Stimulated activated CD4-positive, alpha-beta T cell treated with anti-CD3 and anti-CD28 coated beads, Interleukin-1b, Interleukin-23, amount 100 ng/mL, for 48 hours (primary cell): ENCODE results near the gene AXIN2.

Experiments used
- DNase-seq: peaks from one replicate; pipeline ENCODE4 v3.0.0-alpha.2; 2020

Gene AXIN2

DNA sequence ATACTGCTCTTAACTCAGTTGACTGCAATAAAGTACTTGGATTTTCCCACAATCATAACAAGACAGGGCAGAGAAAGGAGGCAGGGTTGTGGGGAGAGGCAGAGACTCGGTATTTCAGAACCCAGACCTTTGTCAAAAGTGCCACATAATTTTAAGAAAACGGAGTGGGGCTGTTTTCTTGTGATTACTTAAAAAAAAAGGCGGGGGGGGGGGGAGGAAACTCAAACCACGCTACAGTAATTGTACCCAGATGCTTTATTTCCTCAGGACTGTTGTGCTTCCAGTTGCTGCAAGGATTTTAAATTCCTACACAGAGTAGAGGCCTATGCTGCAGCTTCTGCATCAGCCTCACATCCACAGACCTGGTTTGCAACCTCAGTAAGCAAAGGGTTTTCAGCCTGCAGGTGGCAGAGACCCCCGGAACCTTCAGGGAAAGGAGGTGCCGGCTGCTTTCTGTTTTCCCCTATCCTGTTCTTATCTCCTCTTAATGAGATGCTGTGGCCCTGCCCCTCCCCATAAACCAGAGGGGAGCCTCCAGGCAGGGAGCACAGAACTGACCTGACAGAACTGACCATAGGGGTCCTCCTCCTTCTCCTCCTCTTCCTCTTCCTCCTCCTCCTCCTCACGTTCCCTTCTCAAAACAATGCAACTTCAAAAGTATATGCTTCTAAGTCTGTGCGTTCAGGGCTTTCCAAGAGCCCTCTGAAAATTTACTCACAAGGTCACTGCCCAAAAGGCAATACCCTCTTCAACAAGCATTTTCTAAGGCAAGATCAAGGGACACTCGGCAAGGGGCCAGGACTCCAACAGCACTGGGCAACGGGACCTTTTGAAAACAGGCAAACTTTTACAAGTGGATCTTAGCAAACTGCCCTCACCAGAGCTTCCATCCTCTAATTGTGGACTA is 7.5 kb downstream of the AXIN2 start:
- DNase-seq: peak; percentile 35

DNA sequence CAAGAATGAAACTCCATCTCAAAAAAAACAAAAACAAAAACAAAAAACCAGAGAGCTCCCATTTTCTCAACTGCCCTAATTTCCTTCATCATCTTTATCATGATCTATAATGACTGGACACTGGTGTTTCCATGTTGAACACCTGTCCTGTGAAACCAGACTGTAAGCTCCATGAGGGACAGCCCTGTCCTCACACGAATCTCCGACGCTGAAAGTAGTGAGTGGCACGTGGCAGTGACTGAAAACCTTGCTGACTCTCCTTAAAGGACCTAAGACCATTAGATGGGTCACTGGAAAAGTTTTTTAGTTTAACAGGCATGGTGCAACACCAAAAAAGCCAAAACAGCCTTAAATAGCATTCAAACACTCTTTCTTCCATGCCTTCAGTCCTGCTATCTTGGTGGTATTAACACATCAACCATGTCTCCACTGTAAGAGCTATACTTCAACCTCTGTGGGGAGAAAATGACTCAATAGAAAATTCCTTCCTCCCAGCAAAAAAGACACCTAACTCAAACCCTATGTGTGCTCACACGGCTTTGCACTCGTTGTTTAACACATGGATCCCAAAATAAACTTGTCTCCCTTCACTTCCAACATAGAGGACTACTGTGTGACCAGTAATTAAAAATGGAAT is 8.3 kb downstream of the AXIN2 start:
- DNase-seq: no peak

DNA sequence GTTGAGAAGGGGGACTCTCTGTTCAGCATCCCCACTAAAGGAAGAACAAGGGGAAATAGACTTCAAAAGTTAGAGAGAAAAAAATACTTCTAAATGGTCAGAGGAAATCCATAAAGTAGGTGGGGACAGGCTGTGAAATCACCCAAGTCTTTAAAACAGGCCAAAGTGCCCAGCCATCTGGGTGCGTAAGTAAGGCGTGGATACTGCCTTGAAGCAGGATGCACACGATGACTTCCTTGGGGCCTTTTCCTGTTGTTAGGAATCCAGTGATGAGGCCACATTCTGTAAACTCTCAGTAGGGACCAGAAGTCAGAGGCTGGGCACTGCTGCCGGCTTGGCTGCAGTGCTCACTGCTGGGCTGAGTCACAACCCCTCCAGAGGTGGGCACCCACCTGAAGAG is 9.2 kb downstream of the AXIN2 start:
- no peak for DNase-seq

DNA sequence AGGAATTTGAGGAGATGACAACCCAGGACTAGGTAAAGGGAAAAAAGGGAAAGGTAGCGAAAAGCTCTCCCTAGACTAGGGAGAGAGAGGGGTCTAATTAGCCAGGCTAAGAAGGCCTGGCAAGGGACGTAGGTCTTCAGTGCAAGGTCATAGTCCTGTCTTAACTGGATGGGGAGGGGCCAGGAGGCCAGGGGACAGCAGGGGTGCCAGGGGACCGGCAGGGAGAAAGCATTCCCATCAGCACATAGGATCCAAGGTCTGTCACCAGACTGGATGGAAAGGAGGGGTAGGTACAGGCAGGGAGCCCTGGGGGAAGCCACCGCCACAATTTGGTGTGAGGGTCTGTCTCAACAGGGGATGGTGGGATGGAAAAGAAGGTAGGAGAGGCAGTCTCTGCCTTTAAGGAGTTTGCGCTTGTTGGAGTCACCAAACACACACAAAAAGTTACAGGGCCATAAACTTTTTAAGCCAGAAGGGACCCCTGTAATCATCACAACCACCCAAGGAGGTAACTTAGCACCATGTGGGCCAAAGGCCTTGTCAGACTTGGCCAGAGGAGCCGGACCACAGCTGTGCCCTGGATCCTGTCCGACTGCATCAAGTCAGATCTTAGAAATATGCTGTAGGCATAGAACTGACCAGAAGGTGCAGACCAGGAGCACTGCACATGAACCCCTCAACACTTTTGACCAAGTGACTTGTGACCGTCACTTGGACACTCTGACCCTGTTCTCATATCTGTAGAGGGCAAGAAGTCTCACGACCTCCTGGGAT is 10.0 kb downstream of the AXIN2 start:
- no peak for DNase-seq

DNA sequence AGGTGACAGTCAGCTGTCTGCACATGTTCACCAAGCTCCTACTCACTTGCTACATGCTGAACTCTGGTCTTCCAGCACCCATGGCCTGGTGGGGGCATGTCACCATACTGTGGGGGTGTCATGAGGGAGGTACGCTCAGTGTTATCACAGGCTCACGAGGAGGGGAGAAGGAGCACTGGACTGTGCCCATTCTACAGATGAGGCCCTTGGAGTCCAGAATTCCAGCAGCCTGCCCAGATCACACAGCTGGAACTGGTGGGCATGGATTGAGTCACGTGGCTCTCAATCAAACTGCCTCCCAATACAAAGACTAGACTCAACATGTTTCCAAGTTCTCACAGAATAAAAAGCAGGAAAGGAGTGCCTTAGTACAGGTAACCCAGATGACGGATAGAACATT is 10.7 kb downstream of the AXIN2 start:
- DNase-seq: no peak

DNA sequence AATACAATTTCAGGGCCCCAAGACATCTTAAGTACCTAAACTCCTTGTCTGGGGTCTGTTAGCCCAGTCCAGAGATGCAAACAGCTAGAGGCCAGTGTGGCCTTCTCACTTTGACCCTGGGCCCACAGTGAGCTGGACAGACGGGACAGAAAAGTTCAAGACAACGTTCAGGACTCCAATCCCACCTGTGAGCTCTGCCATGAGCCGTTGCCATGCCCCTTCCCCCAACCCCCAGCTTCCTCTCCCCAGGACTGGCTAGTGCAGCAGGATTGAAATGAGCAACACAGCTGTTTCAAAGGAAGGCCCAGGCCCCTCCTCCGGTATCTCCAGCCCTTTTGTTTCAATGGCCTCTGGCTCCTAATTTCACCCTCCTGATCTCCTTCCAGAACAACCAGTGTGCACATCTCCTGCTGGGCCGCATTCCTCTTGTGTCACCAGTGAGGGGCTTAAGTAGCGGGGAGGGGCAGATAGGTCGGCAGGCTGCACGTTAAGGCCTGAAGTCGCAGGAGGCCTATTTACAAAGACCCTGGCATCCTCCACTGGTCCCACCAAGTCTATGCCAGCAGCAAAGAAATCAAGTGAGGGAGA is 11.3 kb downstream of the AXIN2 start:
- DNase-seq: no peak

DNA sequence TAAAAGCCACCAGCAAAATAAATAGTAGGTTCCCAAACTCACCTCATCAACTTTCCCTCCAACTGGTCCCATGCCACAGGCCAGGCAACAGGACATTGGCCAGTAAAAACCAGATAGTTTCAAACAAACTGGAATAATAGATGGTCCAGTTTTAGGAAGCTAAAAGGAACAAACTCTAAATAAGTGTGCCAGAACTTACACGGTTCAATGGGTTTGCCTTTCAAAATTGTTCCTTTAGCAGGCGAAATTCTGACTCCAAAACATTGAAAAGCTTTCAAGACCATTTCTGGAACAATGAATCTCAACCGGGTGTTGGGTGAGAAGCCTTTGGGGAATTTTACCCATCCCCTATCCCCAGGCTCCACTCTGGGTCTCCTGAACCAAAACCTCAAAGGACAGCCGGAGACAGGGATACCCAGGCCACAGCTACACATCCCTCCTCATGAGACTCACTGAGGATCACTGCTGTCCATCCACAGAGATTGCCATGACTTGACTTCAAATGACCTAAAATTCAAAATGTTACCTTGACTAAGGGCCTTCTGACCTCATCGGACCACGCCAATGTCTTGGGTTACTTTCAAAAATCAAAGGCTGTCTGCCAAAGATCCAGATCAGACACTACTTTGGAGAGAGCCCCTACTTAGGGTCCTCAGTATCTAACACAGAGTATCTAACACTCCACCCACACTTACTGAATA is 13.0 kb downstream of the AXIN2 start:
- no peak for DNase-seq

DNA sequence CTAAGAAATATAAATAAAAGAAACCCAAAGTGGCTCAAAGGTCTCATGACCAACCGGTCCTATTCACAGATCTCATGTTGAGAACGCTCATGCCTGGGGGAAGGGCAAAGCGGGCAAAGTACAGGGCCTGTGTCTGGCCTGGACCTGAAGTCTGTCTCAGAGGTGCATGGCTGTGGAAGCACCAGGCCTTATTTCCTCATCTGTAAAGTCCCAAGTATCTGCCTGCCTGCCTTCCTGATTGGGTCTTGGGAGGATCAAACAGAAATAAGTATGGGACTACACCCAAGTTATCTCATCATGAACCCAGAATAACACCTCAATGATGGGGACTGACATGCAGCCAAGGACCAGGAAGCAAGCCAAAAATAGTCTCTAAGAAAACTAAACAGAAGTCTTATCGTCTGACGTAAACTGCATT is 14.2 kb downstream of the AXIN2 start:
- DNase-seq: no peak

DNA sequence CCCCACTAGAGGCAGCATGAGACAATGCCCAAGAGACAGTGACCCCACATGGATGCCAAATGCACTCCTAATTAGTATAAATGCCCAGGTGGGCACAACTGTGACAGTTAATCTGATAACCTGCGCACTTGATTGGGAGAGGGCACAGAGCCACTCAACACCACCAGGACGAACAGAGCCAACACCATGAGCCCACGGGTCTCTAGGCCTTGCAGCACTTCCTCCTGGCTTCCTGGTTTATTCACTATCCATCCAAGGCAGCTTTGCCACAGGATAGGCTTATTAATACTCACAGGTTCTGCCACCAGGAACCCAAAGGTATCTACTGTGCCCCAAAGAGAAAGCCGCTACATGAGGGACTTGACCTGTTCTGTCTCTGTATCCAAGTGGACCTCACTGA is 14.9 kb downstream of the AXIN2 start:
- no peak for DNase-seq

DNA sequence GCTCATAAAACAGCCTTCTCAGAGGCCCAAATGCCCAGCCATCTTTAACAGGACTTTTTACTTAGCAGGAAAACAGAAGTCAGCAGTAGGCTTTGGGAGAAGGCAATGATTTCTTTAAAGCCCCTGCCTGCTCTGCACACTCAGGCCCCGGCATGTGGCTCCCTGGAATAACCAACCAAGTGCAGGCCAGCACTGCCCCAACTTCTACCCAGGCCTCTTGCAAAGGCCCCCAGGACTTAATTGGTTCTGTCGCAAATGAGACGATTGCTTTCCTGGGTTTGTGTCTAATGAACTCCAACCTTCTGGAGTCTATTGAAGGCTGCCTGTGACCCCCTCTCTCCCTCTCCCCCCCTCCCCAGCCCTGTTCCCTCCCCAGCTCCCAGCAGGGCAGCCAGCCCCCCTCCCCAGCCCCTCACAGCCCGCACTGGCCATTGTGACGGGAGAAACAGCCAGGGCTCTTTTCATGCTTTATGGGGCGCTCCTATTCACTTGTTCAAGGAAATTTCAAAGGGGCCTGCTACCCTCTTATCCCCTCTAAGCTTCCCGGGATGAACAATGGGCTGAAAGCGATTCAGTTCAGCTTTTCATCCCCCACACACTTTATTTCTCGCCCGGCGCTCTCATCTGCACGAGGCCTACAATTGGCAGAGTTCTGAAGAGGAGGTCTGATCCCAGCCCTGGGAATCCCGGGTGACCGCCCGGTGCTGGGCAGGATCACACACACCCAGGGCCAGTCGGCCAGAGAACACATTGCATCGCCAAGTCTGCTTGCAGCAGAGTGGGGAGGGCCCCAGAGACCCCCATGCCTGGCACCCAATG is 15.5 kb downstream of the AXIN2 start:
- no peak for DNase-seq

DNA sequence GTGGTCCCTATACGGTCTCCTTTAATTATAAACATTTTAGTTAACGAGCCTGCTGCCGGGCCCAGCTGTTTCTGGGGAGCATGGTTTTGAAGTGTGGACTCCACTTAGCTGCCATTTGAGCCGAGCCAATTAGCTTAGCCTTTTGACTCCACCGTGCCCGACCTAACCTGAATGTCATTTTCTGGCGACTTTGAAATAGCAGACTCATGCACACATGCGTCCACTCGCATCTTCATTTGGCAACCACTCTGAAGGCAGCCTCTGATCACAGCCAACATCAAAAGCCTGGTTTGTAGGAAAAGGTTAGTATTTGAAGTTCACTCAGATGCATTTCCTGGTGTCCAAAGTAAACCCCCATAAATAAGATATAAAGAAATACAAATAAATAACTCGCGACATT is 16.8 kb downstream of the AXIN2 start:
- no peak for DNase-seq

DNA sequence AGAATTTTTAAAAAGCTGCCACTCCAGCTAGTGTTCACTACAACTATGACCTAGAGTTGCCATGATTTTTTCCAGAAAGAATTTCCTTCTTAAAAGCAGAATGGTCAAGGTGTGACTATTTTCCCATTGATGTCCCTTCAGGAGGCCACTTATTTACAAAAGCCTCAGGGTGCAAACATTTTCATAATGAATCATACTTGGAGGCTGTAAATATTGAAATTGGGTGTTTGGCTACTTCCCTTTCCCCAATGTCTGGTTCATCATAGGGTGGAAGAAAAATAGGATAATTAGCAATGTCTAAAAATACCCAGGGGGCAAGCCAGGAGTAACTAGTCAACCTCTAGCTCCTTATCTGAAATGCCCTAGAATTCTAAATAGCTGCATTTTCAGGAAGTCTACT is 18.8 kb downstream of the AXIN2 start:
- DNase-seq: no peak

DNA sequence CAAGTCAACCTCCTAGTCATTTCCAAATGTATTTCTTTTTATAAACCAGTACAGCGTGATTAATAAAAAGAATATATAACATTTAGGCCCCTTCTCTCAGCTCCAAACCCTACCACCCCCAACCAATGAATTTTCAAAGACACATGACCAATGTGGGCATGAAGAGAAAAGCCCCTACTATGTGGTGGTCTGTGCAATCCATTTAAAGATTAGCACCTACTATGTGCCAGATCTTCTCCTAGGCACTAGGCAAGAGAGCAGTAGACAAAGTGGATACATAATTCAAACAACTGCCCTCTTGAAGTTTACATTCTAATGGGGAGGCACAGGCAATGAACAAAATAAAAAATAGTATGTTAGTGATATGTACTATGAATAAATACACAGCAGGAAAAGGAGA is 19.4 kb downstream of the AXIN2 start:
- no peak for DNase-seq

DNA sequence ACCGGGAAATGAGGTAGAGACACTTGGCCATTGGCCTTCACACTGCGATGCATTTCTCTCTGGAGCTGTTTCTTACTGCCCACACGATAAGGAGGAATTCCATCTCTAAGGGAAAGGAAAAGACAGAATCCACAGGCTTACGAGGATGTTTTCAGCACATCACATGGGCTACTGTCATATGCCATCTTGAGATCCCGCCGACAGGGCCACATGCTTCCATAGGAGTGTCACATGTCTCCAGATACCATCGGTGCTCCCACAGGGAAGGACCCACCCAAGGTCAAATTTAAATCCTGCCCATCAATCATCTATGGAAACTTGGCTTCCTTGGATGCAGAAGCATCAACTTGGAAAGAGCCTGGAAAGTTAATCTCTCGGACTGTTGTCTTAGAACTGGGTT is 20.0 kb downstream of the AXIN2 start:
- DNase-seq: no peak

DNA sequence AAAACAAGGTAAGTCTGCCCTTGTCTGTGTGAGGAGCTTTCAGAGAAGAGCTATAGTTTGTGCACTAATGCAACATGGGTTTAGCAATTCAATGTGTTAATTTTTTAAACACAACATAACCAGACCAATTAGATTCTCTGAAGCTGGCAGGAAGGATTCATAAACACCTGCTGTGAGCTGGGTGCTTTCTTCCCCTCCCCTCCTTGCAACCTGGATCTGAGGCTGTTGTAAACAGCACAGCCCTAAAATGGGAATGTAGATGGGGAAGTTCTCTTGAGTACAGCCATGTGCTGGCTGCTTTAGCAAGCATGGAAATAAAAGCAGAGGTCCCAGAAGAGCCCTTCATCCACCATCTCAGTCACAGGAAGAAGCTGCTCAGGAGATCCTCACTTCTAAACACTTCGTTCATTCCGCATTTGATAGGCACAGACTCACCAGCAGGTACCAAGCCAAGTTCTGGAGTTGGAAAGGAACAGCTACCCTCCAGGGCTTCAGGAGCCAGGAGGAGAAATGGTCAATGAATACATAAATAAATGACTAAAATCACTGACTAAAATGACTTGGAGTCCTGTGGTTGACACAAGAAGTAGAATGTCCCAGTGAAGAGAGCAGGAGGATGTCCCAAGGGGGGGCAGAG is 21.7 kb downstream of the AXIN2 start:
- no peak for DNase-seq

DNA sequence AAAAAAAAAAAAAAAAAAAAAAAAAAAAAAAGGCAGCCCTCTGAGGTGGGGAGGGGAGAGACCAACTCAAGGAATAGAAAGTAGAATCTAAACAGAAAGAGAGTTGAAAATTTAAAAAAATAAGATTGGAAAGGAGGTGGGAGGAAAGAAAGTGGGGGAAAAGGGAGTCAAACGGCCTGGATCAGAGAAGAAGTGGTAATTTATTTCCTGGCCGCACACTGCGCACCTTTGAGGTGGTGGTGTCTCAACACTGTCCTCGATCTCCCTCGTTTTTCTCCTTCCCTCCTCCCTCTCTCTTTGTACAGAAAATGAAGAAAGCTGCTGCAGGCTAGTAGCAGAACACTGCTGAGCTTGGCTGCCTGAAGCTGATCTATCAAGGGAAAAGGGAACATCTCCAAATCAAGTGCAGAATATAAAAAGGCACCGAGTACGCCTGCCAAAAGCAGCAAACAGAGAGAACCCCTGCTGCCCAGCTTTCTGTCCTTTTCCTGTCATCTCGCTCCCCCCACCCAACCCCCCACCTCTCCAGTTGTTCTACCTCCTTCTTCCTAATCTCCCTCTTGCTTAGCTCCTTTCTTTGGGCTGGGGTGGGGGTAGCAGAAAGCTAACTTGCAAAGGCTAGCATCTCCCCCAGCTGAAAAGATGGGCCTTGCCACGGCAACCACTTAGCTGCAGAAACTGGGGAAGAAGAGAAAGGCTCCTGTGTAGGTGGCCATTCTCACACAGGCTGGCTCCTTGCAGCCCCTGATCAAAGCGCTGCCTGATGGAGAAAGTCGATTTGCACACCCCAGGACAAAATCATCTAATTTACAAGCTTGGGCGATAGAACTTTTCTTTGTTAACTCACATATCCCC is 22.5 kb downstream of the AXIN2 start:
- no peak for DNase-seq

DNA sequence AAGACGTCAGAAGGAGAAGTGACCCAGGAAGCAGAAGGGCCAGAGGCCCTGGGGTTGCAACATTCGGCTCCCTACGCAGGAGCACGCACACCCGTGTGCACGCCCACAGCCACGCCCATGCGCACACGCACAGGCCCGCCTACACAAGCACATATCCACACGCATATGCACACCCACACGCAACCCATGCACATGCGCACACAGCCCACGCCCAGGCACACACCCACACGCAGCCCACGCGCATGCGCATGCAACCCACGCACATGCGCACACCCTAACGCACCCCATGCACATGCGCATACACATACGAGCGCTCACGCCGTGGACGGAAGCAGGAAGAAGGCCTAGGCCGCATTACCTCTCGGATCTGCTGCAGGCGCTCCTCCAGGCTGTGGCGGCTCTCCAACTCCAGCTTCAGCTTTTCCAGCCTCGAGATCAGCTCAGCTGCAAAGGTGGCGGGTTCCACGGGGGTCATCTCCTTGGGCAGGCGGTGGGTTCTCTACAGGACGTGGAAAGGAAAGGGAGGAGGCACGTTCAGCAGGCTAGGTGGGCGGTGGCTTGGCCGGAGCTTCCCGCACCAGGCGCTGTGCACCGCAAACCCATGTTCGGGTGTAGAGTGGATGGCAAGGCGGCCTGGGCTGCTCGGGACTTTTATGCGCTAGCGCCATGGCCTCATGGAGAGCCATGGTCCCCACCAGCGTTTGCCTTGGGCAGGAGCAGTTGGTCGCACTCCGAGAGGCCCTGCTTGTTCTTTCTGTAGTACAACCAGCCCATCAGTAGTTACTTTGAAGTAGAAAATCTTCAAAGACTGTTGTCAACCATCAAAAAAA is 23.4 kb downstream of the AXIN2 start:
- peak; percentile 64 for DNase-seq

DNA sequence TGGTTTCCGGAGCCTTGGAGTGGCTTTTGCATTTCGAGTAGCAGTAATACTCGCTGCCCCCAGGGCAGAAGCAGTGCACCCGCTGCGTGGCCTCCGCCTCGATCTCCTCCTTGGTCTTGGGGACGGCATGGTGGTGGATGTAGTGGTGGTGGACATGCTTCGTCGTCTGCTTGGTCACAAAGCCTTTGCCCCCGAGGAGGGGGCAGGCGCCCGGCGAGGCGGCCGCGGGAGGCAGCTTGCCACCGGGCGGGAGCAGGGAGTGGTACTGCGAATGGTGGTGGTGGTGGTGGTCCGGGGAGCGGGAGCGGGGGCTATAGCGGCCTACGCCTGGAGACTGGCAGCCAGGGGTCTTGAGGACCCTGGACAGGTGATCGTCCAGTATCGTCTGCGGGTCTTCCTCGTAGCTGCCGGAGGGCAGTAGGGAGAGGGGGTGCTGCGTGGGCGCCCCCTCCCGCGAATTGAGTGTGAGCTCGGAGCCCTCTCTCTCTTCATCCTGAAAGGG is 24.1 kb downstream of the AXIN2 start:
- no peak for DNase-seq
